GM19455 (cell line): ENCODE data around the gene ST7.
"Not testable (repeated sequence)": the region's sequence is repeated elsewhere in the genome, so short reads cannot be mapped to it uniquely, and the experiment has no call there.

ENCODE experiments used
- ATAC-seq: cut with Tn5 transposase; IDR thresholded peaks from one replicate; pipeline ENCODE4 v1.9.1; 2021; ENCODE audit not compliant: unreplicated experiment

The ST7 gene

GRCh38 chr7:116971869-116972268 lies 18.6 kb downstream of the ST7 start:
- ATAC-seq = no peak

- not testable (repeated sequence) for ATAC-seq
Measured at GRCh38 chr7:116975024-116975423, 21.7 kb downstream of the ST7 start.

GRCh38 chr7:116977172-116977571 lies 23.9 kb downstream of the ST7 start:
- ATAC-seq = no peak

- no peak for ATAC-seq
Measured at GRCh38 chr7:116978006-116978405, 24.7 kb downstream of the ST7 start.

GRCh38 chr7:116979430-116979829 lies 26.1 kb downstream of the ST7 start:
- no peak for ATAC-seq

GRCh38 chr7:116980354-116980753 lies 27.1 kb downstream of the ST7 start:
- ATAC-seq = no peak

GRCh38 chr7:116981939-116982338 lies 28.6 kb downstream of the ST7 start:
- ATAC-seq = no peak

GRCh38 chr7:116984511-116984910 lies 31.2 kb downstream of the ST7 start:
- peak; percentile 13 for ATAC-seq

- peak; percentile 70 for ATAC-seq
Measured at GRCh38 chr7:116984917-116985316, 31.6 kb downstream of the ST7 start.

GRCh38 chr7:116985575-116985974 lies 32.3 kb downstream of the ST7 start:
- ATAC-seq = no peak

- ATAC-seq = no peak
Measured at GRCh38 chr7:116986611-116987565, 33.6 kb downstream of the ST7 start.

GRCh38 chr7:116988363-116988989 lies 35.2 kb downstream of the ST7 start:
- no peak for ATAC-seq

GRCh38 chr7:116990056-116990455 lies 36.8 kb downstream of the ST7 start:
- ATAC-seq = no peak

- no peak for ATAC-seq
Measured at GRCh38 chr7:116991233-116991632, 37.9 kb downstream of the ST7 start.

- ATAC-seq = no peak
Measured at GRCh38 chr7:116994611-116995010, 41.3 kb downstream of the ST7 start.

GRCh38 chr7:116997972-116998371 lies 44.7 kb downstream of the ST7 start:
- ATAC-seq = no peak

GRCh38 chr7:116998567-116999175 lies 45.4 kb downstream of the ST7 start:
- ATAC-seq = no peak

- no peak for ATAC-seq
Measured at GRCh38 chr7:116999311-116999710, 46.0 kb downstream of the ST7 start.

GRCh38 chr7:117001283-117001682 lies 48.0 kb downstream of the ST7 start:
- no peak for ATAC-seq

GRCh38 chr7:117004899-117005298 lies 51.6 kb downstream of the ST7 start:
- no peak for ATAC-seq

- ATAC-seq = no peak
Measured at GRCh38 chr7:117005449-117005848, 52.1 kb downstream of the ST7 start.
